K562 (cell line): Measurements from ENCODE around the gene EDA. TPM values are rescaled to one million over a fixed set of nuclear protein-coding genes. Genes with fewer than 3 reads are reported as not detected.

ENCODE experiments used
- ATAC-seq: fragments of 200-7000 bp; cut with Tn5 transposase; 3 replicates; pipeline ENCODE4 v1.9.1; 2020; ENCODE audit warnings: moderate library complexity
- BruUV-seq: library from RNA; stranded (reverse); fragments of 400-500 nt; replicated peaks from 2 replicates; lab custom pipeline; 2021; lab: Mats Ljungman, UMichigan
- CTCF ChIA-PET: fragments of 300-600 bp; formaldehyde crosslinking; extraction: SDS; loops from one replicate; lab custom pipeline; 2021; ENCODE audit warnings: low intra/inter-chr PET ratio; lab: Yijun Ruan, JAX
- POLR2A ChIA-PET: fragments of 300-600, 350-650 bp; sonication (Branson Sonifier 250); formaldehyde crosslinking; extraction: SDS; loops from one replicate; lab custom pipeline; 2021; ENCODE audit warnings: antibody characterized with exemption, inconsistent platforms; lab: Yijun Ruan, JAX
- DNase-seq, 4 experiments: peaks; one replicate each; pipeline versions ENCODE4 v3.0.0 to v3.0.0-alpha.2; 2011 to 2018; ENCODE audit warnings: low spot score in 3 of 4, mixed read lengths in 3 of 4; ENCODE audit errors: extremely low read depth in 1 of 4
- FAIRE-seq: peaks from 2 replicates; lab custom pipeline; 2011; peaks lifted over from hg19 to GRCh38; lab: Jason Lieb, UNC
- H2AFZ ChIP-seq: 2 replicates; pipeline ENCODE4 v1.6.0; 2011; ENCODE audit warnings: low read depth, low read length, control low read depth, inconsistent platforms
- H3K27ac ChIP-seq: fragments of 200-600 bp; 3 replicates; pipeline ENCODE4 v1.8.0; 2011; ENCODE audit warnings: low read depth, mild to moderate bottlenecking, control low read depth, inconsistent platforms, low read length, moderate library complexity, mixed read lengths; ENCODE audit errors: extremely low read depth
- H3K27me3 ChIP-seq, 2 experiments: fragments of 300-600 bp in 1 of 2; 2 replicates in 1 of 2; 3 replicates in 1 of 2; pipeline versions ENCODE4 v1.6.0 to v1.8.0; 2011; ENCODE audit warnings: inconsistent platforms in 2 of 2, low read length in 2 of 2, mild to moderate bottlenecking in 1 of 2, mixed read lengths in 1 of 2, moderate library complexity in 1 of 2; ENCODE audit not compliant: control insufficient read depth in 2 of 2, insufficient read depth in 2 of 2
- H3K36me3 ChIP-seq: fragments of 300-600 bp; 3 replicates; pipeline ENCODE4 v1.8.0; 2011; ENCODE audit warnings: mild to moderate bottlenecking, low read length, inconsistent platforms; ENCODE audit not compliant: control insufficient read depth, insufficient read depth
- H3K4me1 ChIP-seq, 2 experiments: fragments of 200-600 bp in 1 of 2; replicated peaks in 1 of 2; 2 replicates in 1 of 2; 3 replicates in 1 of 2; pipeline versions ENCODE4 v1.5.1 to v1.8.0; 2011; ENCODE audit warnings: inconsistent platforms in 2 of 2, low read length in 2 of 2, mild to moderate bottlenecking in 1 of 2, mixed read lengths in 1 of 2, moderate library complexity in 1 of 2; ENCODE audit not compliant: control insufficient read depth in 2 of 2, insufficient read depth in 2 of 2
- H3K4me2 ChIP-seq: 2 replicates; pipeline ENCODE4 v1.6.1; 2011; ENCODE audit warnings: low read length, control low read depth, inconsistent platforms, mixed read lengths; ENCODE audit not compliant: insufficient read depth
- H3K4me3 ChIP-seq: fragments of 200-600 bp; sonication (generic), shearing (Covaris generic); 2 replicates; pipeline ENCODE4 v1.5.1; 2016; ENCODE audit warnings: control low read depth, inconsistent platforms
- H3K79me2 ChIP-seq: fragments of 200-600 bp; 3 replicates; pipeline ENCODE4 v1.8.0; 2011; ENCODE audit warnings: low read length, inconsistent platforms; ENCODE audit not compliant: control insufficient read depth, insufficient read depth
- H3K9ac ChIP-seq, 2 experiments: 2 replicates each; pipeline versions ENCODE4 v1.6.0 to v1.6.1; 2011; ENCODE audit warnings: low read depth in 2 of 2, low read length in 2 of 2, control low read depth in 1 of 2, inconsistent platforms in 1 of 2, mild to moderate bottlenecking in 1 of 2, mixed read lengths in 1 of 2; ENCODE audit not compliant: insufficient read depth in 1 of 2
- H3K9me1 ChIP-seq: one replicate; pipeline ENCODE4 v1.6.0; 2011; ENCODE audit warnings: inconsistent platforms, mild to moderate bottlenecking, low read length, moderate library complexity; ENCODE audit not compliant: control insufficient read depth, insufficient read depth
- H3K9me3 ChIP-seq: replicated peaks from 2 replicates; pipeline ENCODE4 v1.5.1; 2011; ENCODE audit warnings: low read depth, low read length, inconsistent platforms; ENCODE audit not compliant: control insufficient read depth, insufficient read depth
- H4K20me1 ChIP-seq: replicated peaks from 2 replicates; pipeline ENCODE4 v1.6.1; 2011; ENCODE audit warnings: low read length, inconsistent platforms, mixed read lengths; ENCODE audit not compliant: control insufficient read depth, insufficient read depth
- DIDO1 ChIP-seq: fragments of 450-650 bp; IDR thresholded peaks from 2 replicates; pipeline ENCODE4 v1.6.1; 2016; ENCODE audit warnings: low read depth, missing biosample characterization, missing genetic modification characterization
- GTF2A2 ChIP-seq: IDR thresholded peaks from 2 replicates; pipeline ENCODE4 v1.6.1; 2016; ENCODE audit warnings: mild to moderate bottlenecking, missing genetic modification characterization, missing compliant biosample characterization
- HMGN3 ChIP-seq: IDR thresholded peaks from 2 replicates; pipeline ENCODE4 v1.6.1; 2011; ENCODE audit warnings: borderline replicate concordance, low read depth, mild to moderate bottlenecking, mixed read lengths, low read length; ENCODE audit not compliant: insufficient read length; ENCODE audit errors: extremely low read depth
- NRF1 ChIP-seq, 2 experiments: fragments of 450-650 bp; IDR thresholded peaks in 1 of 2; conservative IDR thresholded peaks in 1 of 2; 2 replicates each; pipeline ENCODE4 v1.6.1; 2014; ENCODE audit warnings: mild to moderate bottlenecking in 2 of 2
- SAFB ChIP-seq: fragments of 200-400 bp; formaldehyde crosslinking; IDR thresholded peaks from 2 replicates; pipeline ENCODE4 v1.6.1; 2017; ENCODE audit warnings: low read depth, low read length, borderline replicate concordance
- SAP30 ChIP-seq: fragments of 200-600 bp; sonication (generic); IDR thresholded peaks from 2 replicates; pipeline ENCODE4 v1.6.1; 2012; ENCODE audit warnings: borderline replicate concordance, low read depth, mild to moderate bottlenecking, moderate library complexity, low read length, control low read depth, inconsistent platforms; ENCODE audit not compliant: insufficient read depth, poor library complexity, severe bottlenecking
- SMARCE1 ChIP-seq: fragments of 450-650 bp; IDR thresholded peaks from 2 replicates; pipeline ENCODE4 v1.7.1; 2016; ENCODE audit warnings: mild to moderate bottlenecking
- TEAD4 ChIP-seq, 2 experiments: sonication (generic) in 1 of 2; formaldehyde crosslinking in 1 of 2; IDR thresholded peaks; 2 replicates each; pipeline versions ENCODE4 v1.6.1 to v1.8.0; 2012 to 2022; ENCODE audit warnings: borderline replicate concordance in 1 of 2, inconsistent platforms in 1 of 2, low read length in 1 of 2, mild to moderate bottlenecking in 1 of 2, missing genetic modification reagents in 1 of 2
- THRB ChIP-seq: fragments of 450-650 bp; formaldehyde crosslinking; conservative IDR thresholded peaks from 2 replicates; pipeline ENCODE4 v1.4.0; 2022; ENCODE audit warnings: mild to moderate bottlenecking, missing genetic modification characterization
- ZBTB33 ChIP-seq: sonication (generic); formaldehyde crosslinking; IDR thresholded peaks from 2 replicates; pipeline ENCODE4 v1.8.1; 2023; ENCODE audit warnings: mild to moderate bottlenecking, missing genetic modification reagents
- ZBTB43 ChIP-seq: sonication (generic); formaldehyde crosslinking; IDR thresholded peaks from 2 replicates; pipeline ENCODE4 v1.8.0; 2023; ENCODE audit warnings: mild to moderate bottlenecking, missing genetic modification reagents
- ZHX1 ChIP-seq: fragments of 150-350 bp; conservative IDR thresholded peaks from 2 replicates; pipeline ENCODE4 v1.6.1; 2014; ENCODE audit warnings: low read length
- ZNF146 ChIP-seq: IDR thresholded peaks from one replicate; pipeline ENCODE4 v1.6.1; 2018; ENCODE audit warnings: missing compliant biosample characterization; ENCODE audit not compliant: unreplicated experiment
- in situ Hi-C: fragments of 300-500 bp; cut with MboI; formaldehyde crosslinking; loops from 4 replicates; pipeline ENCODE4 v1.15.0; 2018; ENCODE audit warnings: inconsistent platforms, mixed read lengths
- intact Hi-C: fragments of 100-400 bp; cut with micrococcal nuclease; formaldehyde crosslinking; loops from 2 replicates; pipeline ENCODE4 v1.14.2; 2022
- polyA plus RNA-seq, 8 experiments: library from polyadenylated mRNA; depleted of rRNA in 4 of 8; stranded (reverse) in 5 of 8; unstranded in 3 of 8; fragments of >200 nt; fragmentation: Nextera tagmentation in 2 of 8; fragmentation: Illumina TruSeq in 1 of 8; extraction: Ambion mirVana in 2 of 8; extraction: Trizol in 1 of 8; gene quantifications; 2 replicates each; pipeline versions ENCODE4 v1.2.1 to v1.2.3, GENCODE V29; 2011 to 2014; ENCODE audit warnings: inconsistent platforms in 1 of 8, missing spikeins in 1 of 8
- total RNA-seq, 7 experiments: library from RNA; depleted of rRNA in 6 of 7; stranded (reverse); fragments of >200 nt in 6 of 7; fragmentation: Illumina TruSeq in 2 of 7; extraction: Trizol in 2 of 7; gene quantifications; 2 replicates each; pipeline versions ENCODE4 v1.2.1 to v1.2.3, GENCODE V29; 2011 to 2021; ENCODE audit warnings: low replicate concordance in 1 of 7

Gene EDA
- total and polyA plus RNA-seq, 9 of the 15 experiments (the other 6 are each of a cell fraction or from before 2014, with no cell fraction given) = 0.03 to 0.40 (median 0.07) TPM

GRCh38 chrX:69674891-69675290, 59.0 kb downstream of the EDA start:
- H3K4me1 ChIP-seq = no peaks in the 10 kb centered on the region
- FAIRE-seq (no peak), DNase-seq (no peak), ATAC-seq (no peak)
- no peaks in the 10 kb centered on the region for H3K9me3 ChIP-seq
- H3K4me2 ChIP-seq = no peak overlapping the region
- H3K9ac ChIP-seq = no peak overlapping the region
- H3K27me3 ChIP-seq = no peaks in the 10 kb centered on the region
- POLR2A ChIA-PET = no interaction called here
- no peak overlapping the region for H3K4me3 ChIP-seq
- intact Hi-C loops = no loop called here
- no peaks in the 10 kb centered on the region for H3K36me3 ChIP-seq
- no TSS peak for BruUV-seq
- no peaks in the 10 kb centered on the region for H4K20me1 ChIP-seq
- in situ Hi-C loops = no loop called here
- H3K9me1 ChIP-seq = no peaks in the 10 kb centered on the region
- no peak overlapping the region for H2AFZ ChIP-seq
- no peak overlapping the region for H3K27ac ChIP-seq
- H3K79me2 ChIP-seq = no peaks in the 10 kb centered on the region
- CTCF ChIA-PET = no interaction called here
- no peak for TF ChIP-seq NRF1 (conservative IDR thresholded peaks at IDR 0.05 in 1 of 2, IDR thresholded peaks at IDR 0.05 in 1 of 2)
- no peak for TF ChIP-seq ZNF146 (CRISPR knock-in tag)
- TF ChIP-seq ZHX1 = no peak
- no peak for TF ChIP-seq THRB (CRISPR knock-in tag)
- no peak for TF ChIP-seq TEAD4 (IDR thresholded peaks at IDR 0.05; ENCODE audit: low read length)
- TF ChIP-seq TEAD4 (CRISPR knock-in tag; IDR thresholded peaks at IDR 0.05; ENCODE audit: borderline replicate concordance) = no peak
- TF ChIP-seq GTF2A2 = no peak
- no peak for TF ChIP-seq DIDO1 (tag)
- TF ChIP-seq SMARCE1 = no peak
- TF ChIP-seq ZBTB33 = no peak
- no peak for TF ChIP-seq SAP30
- no peak for TF ChIP-seq HMGN3
- no peak for TF ChIP-seq SAFB
- no peak for TF ChIP-seq ZBTB43 (CRISPR knock-in tag)
